CD4-positive, alpha-beta T cell treated with Interleukin-15 for 1 hour (primary cell): ENCODE measurements around the gene ZNF575.
"Not testable (repeated sequence)": the region's sequence is repeated elsewhere in the genome, so short reads cannot be mapped to it uniquely, and the experiment has no call there.

Experiments used
- DNase-seq: peaks from one replicate; pipeline ENCODE4 v3.0.0-alpha.2; 2020

Gene ZNF575

DNA sequence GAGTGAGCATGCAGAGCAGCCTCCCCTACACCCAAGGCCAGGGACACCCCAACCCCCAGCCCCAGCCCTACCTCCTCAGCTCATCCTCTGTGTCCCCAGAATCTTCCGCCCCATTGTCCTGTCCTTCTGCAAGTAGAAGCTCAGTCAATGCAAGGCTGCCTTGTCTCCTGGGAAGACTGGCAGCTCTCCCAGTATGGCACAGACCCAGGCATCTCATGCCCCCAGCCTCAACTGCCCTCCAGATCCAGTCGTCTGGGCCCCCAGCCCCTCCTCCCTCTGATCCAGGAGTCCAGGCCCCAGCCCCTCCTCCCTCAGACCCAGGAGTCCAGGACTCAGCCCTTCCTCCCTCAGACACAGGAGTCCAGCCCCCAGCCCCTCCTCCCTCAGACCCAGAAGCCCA lies 13.0 kb downstream of the ZNF575 start:
- no peak for DNase-seq

DNA sequence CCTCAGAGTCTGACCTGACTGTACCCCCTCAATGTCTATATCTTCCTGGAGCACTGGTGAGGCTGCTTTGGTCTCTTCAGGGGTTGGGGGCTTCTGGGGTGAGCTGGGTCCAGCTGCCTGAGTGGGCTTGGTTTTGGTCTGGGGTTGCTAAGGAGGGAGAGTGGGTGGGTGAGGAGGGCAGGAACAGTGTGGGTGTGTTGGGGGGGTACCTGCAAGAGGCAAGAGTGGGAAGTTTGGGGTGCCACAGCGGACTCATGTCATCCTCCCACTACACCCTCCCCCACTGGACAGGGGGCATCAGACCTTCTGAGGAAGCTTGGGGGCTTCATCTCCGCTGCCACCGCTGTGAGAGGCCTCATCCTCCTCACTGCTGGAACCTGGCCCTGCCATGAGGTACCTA lies 13.6 kb downstream of the ZNF575 start:
- no peak for DNase-seq

DNA sequence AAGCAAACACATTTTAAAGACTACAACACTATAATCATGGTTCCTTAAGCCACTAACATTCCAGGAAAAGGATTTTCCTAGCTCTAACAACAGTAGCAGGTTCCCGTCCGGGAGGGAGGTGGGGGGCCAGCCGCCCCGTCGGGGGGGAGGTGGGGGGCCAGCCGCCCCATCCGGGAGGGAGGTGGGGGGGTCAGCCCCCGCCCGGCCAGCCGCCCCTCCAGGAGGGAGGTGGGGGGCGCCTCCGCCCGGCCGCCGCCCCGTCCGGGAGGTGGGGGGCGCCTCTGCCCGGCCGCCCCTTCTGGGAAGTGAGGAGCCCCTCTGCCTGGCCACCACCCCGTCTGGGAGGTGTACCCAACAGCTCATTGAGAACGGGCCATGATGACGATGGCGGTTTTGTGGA lies 14.9 kb downstream of the ZNF575 start:
- DNase-seq, result not testable (repeated sequence)

DNA sequence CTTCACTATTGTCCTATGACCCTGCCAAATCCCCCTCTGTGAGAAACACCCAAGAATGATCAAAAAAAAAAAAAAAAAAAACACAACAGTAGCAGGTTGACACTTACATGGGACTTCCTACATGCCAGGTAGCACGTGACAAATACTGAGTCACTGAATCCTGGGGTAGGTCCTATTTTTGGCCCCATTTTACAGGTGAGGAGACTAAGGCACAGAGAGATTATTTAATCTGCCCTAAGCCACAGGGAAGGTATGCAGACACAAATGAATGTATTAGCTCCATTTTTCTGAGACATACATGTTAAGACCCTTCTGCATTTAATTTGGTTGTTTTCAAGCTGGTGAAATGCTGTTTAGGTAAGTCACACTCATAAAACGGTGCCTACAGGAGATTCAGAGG lies 15.7 kb downstream of the ZNF575 start:
- no peak for DNase-seq

DNA sequence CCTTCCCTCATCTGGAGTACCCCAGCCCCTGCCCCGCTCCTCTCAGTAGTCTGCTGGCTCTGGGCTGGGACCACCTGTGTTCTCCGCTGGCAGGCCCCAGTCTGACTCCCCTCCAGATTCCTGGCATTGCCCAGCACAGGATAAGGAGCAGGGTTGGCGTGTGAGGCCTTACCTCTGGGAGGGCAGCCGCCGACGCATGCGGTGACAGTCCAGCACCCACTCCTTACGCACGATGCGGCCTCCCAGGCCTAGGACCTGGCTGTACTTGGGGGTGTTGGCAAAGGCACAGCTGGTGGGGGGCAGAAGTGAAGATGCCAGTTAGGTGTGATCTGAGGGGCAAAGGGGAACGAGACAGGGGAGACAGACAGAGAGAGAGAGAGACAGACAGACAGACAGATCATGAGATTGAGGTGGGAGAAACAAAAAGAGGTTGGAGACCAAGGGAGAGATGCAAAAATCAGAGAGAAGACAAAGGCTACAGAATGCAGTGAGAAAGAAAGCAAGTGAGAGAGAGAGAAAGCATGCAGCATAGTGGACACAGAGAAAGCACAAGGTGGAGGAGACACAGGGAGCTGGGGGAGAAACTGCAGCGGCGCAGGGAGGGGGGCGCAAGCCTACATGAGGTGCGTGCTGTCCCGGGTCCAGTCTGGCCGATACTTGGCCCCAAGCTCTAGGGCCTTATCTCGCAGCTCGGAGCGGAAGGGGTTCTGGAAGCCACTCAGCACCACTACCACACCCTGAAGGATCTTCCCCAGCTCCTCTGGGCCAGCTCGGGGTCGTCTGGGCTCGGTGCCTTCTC lies 18.6 kb downstream of the ZNF575 start:
- DNase-seq, result no peak

DNA sequence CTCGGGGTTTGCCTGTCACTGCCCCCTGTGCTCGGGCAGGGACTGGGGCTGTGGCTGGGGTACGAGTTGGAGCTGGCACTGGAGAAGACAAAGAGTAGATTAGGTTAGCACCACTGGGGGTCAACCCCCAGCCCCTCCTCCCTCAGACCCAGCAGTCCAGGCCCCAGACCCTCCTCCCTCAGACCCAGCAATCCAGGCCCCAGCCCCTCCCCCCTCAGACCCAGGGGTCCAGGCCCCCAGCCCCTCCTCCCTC lies 19.1 kb downstream of the ZNF575 start:
- no peak for DNase-seq

DNA sequence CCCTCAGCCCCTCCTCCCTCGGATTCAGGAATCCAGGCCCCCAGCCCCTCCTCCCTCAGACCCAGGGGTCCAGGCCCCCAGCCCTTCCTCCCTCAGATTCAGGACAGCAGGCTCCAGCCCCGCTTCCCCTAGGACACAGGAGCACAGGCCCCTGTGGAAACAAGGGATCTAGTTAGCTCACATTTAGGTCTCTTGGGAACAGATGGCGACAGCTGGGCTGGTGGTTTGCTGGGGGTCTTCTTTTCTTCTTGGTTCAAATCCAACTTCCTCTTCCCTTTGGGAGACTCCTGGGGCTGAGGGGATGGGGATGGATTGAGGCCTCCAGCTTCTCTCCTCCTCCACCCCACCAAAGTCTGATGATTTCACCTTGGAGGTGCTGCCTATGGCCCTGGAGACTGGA lies 19.6 kb downstream of the ZNF575 start:
- no peak for DNase-seq

DNA sequence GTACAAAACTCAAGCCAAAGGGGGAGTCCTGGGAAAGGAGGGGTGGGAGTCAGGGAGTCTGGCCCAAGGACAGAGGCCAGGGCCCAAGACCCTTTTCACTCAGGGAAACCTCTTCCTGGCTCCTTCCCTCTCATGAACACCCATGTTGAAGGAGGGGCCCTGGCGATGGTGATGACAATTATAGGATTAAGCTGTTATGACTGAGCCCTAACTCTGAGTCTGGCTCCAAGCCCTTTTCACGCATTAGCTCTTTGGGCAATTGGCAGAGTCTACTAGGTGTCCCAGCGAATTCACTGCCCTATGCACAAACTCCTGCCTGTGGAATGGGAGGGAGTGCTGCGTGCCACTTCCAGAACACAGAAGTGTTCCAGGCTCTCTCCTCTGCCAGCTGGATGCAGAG lies 20.7 kb downstream of the ZNF575 start:
- DNase-seq, result no peak

DNA sequence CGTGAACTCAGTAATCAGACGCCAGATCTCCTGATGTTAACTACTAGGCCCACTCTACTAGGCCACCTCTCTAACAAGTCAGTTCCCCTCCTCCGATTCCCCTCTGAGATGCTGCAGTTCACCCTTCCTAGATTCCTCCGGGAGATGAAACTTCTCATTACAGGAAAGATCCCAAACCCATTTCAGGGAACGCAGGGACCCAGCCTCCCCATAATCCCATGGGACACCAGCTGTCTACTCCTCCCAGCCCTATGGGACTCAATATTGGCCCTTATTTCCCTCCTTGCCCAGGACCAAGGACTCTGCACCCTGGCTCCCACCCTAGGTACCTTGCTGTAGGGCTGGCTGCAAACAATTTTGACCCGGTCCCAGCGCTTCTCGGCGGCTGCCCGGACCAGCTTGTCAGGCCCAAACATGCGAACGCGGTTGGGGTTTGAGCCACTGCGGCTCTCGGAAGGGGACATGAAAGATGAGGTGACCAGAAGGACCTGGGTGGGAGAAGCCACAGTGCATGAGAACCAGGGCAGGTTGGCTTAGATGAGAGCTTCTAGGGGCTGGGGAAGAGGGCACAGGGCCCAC lies 21.4 kb downstream of the ZNF575 start:
- DNase-seq, result no peak

DNA sequence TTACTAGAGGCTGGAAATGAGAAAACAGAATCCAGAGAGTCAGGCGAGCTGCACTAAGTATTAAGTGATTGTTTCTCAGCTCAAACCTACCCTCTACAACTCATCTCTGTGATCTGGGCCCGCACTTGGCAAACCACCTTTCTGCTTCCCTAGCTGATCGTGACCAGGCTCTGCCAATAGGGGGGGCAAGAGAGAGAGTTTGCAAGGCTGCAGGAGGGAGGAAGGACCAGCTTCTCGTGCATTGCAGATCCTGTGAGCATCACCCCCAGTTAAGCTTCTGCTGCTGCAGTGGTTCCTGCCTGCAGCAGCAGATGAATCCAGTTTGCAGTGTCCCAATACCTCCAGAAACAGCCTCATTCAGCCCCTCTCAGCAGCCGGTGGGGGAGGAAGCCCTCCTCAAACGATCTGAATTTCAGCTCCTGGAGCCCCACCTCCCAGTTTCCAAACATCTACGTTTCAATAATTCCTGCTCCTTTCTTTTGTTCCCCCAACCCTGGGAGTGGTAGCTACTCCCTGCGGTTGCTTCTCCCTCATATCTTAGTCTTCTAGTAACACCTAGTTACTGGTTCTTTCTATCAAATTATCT lies 22.3 kb downstream of the ZNF575 start:
- DNase-seq, result peak; percentile 82

DNA sequence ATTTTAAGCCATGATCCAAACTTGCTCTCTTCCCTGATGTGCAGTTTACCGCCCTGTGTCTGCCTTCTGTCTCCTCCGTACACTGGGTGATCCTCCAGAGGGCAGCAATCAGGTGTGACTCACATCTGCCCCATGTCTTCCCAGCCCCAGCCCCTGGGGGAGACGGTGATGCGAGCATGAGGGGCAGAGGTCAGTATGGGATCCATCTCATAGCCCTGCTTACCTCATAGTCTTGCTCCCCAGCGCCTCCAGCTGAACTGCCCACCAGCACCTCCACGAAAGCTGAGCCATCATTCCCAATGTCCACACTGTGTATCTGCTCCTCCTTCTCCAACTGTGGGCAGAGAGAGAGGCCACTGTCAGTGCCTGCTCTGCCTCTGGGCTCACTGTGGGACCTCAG lies 27.7 kb downstream of the ZNF575 start:
- DNase-seq, result peak; percentile 29

DNA sequence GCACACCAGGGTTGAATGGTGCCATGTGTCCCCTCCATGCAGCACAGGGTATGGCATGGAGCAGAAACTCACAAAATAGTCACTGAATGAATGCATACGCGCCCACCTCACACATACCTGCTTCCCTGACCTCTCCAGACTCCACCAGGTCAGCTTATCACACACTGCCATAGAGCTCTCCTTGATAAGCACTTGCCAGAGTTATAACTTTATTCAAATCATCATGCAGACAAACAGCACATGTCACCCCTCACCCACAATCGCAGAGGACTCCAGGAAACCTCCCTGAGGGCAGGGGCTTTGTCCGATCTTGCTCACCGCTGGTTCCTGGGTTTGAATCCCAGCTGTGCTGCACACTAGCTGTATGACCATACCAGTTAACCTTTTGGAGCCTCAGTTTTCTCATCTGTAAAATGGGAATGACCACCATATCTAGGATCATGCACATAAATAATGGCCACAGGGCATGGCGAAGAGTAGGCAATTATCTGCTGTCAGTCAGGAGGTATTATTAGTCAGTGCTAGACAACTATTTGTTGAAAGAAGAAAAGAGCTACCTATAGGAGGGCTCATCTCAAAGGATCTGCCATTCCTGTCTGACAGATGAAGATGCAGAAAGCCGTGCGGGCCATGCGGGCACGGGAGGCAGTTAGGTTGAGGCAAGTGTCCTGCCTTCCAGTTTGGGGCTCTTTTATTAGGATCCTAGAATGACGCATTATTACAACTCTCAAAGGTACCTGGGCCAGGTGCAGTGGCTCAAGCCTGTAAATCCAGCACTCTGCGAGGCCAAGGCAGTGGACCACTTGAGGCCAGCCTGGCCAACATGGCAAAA lies 28.4 kb downstream of the ZNF575 start:
- DNase-seq, result no peak

DNA sequence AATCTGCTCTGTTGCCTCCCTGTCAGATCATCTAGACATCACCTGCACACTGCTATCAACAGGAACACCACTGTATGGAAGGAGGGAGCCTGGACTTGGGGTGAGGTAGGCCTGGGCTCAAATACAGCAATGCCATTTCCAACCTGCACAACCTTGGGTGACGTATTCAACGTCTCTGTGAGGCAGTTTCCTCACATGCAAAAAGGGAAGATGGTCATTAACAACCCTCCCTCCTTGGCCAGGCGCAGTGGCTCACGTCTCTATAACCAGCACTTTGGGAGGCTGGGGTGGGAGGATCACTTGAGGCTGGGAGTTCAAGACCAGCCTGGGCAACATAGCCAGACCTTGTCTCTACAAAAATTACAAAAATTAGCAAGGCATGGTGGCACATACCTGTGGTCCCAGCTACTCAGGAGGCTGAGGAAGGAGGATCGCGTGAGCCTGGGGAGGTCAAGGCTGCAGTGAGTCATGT lies 29.3 kb downstream of the ZNF575 start:
- no peak for DNase-seq

DNA sequence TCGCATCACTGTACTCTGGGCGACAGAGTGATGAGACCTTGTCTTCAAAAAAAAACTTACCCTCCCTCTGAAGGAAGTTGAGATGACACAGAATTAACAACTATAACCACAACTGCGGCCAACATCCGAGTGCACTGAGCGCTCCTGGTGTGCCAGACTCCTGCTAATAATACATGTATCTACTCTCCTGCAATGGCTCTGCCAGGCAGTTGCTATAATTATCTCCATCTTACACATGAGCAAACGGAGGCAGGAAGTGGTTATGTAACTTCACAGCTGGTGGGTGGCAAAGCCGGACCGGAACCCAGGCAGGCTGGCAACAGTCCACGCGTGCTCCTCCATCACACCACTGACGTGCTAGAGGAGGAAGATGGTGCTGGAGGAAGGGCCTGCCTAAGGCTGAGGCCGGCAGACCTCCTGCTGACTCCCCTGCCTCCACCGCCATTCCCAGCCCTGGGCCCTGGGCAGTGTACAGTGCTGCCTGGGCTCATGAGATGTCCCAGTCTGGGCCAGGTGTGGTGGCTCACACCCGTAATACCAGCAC lies 29.8 kb downstream of the ZNF575 start:
- peak; percentile 92 for DNase-seq

DNA sequence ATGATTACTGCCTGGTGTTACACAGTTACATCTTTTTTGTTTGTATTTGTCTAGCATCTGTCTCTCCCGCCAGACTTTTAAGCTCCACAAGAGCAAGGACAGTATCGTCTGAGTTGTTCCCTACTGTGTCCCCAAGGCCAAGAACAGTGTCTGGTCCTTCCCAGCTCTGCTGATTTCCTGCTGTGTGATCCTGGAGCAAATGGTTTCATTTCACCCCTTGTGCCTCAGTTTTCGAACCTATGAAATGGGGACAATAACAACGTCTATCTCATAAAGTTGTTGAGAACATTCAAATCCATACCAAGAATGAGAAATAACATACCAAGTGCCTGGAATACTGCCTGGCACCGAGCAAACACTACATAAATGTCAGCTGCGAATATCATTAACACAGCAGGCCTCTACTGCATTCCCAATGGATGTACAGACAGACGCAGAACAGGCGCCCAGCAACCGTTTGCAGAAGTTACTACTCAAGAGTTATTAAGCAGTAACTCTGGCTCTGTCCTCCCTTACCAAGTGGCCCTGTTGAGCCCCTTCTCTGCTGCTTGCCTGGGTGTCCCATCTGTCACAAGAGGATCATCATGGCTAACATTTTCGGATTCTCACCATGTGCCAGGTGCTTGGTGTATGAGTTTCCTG lies 30.9 kb downstream of the ZNF575 start:
- DNase-seq, result no peak

DNA sequence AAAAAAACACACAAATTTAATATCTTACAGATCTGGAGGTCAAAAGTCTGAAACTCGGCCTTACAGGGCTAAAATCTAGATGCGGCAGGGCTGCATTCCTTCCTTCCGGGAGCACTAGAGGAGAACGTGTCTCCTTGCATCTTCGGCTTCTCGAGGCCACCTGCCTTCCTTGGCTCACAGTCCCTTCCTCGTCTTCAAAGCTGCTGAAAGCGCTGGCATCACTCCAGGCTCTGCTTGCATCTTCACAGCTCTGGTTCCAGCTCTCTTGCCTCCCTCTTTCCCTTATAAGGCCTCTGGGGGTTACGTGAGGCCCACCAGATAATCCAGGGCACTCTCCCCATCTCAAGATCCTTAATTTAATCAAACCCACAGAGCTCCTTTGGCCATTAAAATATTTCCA lies 31.8 kb downstream of the ZNF575 start:
- no peak for DNase-seq

DNA sequence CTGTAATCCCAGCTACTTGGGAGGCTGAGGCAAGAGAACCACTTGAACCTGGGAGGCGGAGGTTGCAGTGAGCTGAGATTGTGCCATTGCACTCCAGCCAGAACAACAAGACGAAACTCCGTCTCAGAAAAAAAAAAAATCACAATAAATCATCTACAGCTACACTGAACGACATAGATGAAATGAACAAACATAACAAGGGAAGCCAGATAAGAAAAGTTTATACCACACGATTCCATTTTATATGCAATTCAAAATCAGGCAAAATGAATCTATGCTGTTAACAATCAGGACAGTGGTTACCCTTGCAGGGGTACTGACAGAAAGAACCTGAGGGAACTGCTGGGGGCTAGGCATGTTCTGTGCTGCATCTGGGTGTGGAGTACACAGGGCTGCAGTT lies 36.7 kb downstream of the ZNF575 start:
- DNase-seq, result no peak

DNA sequence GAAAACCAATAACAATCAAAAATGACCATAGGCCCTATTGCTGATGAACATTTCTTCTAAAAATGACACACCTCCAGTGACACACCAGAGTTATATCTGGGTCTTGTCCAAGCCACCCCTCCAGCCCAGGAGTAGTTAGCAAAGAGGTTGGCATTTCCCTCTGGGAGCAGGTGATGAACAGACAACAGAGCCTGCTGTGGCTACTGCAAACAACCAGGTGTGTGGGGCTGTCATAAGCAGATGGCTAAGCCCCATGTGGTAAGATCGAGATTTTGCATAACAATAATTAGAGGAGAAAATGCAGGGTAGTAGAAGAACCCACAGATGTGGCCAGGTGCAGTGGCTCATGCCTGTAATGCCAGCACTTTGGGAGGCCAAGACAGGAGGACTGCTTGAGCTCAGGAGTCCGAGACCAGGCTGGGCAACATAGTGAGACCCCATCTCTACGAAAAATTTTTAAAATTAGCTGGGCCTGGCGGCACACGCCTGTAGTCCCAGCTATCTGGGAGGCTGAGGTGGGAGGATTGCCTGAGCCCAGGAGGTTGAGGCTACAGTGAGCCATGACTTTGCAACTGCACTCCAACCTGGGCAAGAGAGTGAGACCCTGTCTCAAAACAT lies 37.3 kb downstream of the ZNF575 start:
- DNase-seq, result no peak

DNA sequence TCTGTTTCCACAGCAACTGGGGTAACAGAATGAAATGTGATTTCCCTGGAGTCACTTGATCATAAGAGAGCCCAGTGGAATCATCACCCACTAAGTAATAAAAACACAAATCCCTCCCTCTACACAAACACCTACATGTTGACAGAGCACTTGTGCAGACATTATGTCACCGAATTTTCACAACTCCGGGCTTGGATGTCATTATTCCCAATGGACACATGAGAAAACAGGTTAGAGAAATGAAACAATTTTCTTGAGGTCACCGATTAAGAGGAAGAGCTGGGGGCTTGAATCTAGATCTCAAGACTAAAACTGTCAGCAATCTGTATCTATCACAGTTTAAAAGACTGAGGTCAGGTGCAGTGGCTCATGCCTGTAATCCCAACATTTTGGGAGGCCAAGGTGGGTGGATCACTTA lies 39.2 kb downstream of the ZNF575 start:
- DNase-seq, result no peak

DNA sequence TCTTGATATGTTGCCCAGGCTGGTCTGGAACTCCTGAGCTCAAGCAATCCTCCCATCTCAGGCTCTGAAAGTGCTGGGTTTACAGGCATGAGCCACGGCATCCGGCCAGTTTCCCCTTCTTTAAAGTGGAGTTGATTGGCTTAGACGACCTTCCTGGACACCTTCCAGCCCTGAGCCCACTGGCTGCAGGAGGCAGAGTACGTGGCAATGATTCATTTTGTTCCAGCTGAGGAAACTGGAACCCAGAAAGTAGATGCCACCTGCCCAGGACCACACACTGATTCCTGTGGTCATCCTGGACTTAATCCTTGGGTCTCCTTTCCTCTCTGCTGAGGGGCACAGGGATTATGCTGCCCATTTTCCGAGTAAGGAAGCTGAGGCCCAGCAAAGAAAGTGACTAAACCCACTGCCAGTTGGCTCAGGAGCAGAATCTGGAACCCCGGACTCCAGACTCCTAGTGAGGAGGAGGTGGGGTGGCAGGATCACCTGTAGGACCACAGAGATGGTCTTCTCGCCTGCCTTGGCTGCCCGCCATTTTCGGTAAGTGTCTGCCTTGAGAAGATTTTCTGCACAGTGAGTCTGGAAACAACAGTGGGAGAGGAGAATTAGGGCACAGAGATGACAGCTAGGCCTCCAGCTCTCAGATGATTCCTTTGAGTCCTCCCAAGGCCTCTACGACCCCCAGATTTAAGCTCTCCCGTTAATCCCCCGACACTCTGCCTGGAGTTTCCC lies 41.6 kb downstream of the ZNF575 start:
- no peak for DNase-seq

DNA sequence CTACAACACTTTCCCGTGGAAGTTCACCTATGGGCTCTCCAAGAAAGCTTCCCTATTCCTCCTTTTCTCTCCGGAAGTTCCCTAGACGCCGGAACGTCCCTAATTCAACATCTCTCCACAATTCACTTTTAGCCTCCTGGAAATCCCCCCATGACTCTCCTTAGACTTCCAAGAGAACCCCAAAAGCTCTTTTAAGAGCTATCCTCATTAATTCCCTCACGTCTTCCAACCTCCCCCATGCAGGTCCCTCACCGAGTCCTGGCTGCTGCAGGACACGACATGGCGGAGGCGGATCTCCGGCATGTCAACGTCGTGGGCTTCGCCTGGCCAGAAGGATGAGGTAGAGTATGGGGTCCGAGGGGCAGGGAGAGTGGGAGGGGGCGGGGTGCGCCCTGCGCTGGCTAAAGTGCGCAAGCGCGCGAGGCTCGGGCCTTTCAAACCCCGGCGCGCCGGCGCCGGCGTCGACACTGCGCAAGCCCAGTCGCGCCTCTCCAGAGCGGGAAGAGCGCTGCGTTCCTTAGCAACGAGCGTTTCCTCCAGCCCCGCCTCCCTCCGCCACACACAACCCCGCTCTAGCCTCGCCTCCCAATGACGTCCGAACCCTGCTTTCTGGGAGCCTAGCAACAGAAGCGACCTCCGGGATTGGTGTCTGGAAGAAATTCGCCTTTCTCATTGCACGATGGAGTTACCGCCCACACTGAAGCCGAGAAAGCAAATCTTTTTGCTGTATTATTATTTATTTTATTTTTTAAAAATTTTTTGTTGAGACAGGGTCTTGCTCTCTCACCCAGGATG lies 42.4 kb downstream of the ZNF575 start, which contains the start of the genes PINLYP and XRCC1:
TSS of gene PINLYP (plus strand) at position 646 of the 795 bp plus-strand sequence. CDS start 1,391 bp downstream, outside the sequence.
TSS of gene XRCC1 (minus strand) at position 372 of the 795 bp plus-strand sequence. CDS start at position 303, 69 bp downstream.
- DNase-seq, result peak; percentile 99
